SK-N-DZ (cell line): ENCODE data around the gene SLC1A5.

ENCODE experiments used
- DNase-seq: peaks from one replicate; pipeline ENCODE4 v3.0.0-alpha.2; 2015; ENCODE audit warnings: low spot score
- small RNA-seq, 2 experiments: library from RNA; depleted of rRNA; stranded (forward); fragments of <200 nt; gene quantifications; one replicate each; pipeline ENCODE3, GENCODE V24; 2014

Gene SLC1A5

GRCh38 chr19:46726551-46726950 is 61.8 kb downstream of the SLC1A5 start:
- no peak for DNase-seq

GRCh38 chr19:46725859-46726393 is 62.5 kb downstream of the SLC1A5 start:
- DNase-seq: no peak

- DNase-seq: no peak
Observed at GRCh38 chr19:46725036-46725820, 63.2 kb downstream of the SLC1A5 start.

Small RNAs within 50 kb of the gene (small RNA-seq; reads per million reads assigned to genes)
- gene AC008622.3 (0 reads per million in 2 experiments), gene HNRNPMP2 (0 reads per million in 2 experiments), gene RF00019 (0 reads per million in 2 experiments)
